ENCODE results near the gene OSBPL1A.

The OSBPL1A gene

DNA sequence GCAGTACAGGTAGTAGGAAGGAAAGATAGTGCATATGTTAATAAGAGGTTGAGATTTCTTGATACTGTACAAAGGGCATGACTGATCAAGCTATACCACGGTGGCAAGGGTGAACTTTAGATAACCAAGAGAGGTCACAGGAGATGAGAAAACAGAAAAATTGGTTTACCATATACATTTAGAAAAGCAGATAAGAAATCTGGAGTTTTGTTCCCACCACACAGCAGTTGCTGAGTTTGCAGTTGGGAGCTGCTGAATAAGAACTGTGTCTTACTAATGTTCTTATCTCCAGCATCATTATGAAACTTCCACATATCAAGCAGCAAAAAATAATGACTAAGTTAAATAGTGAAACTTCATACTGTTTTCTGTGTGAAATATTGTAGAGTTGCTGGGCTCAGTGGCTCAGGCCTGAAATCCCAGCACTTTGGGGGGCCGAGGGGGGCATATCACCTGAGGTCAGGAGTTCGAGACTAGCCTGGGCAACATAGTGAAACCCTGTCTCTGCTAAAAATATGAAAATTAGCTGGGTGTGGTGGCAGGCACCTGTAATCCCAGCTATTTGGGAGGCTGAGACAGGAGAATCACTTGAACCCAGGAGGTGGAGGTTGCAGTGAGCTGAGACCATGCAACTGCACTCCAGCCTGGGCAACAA lies 16.9 kb upstream of the OSBPL1A start:
- DNase-seq = peak; percentile 42
- Mint-ChIP-seq H3K4me3 (no peak overlapping the region), H3K36me3 (ENCODE audit: low read depth) (no peaks in the 10 kb centered on the region), H3K9me3 (peaks cover 8% of the 10 kb centered on the region), H3K27me3 (peaks cover 49% of the 10 kb centered on the region), H3K4me1 (ENCODE audit: low read depth) (peaks cover 23% of the 10 kb centered on the region), H3K27ac (peak overlapping the region; percentile 39)

DNA sequence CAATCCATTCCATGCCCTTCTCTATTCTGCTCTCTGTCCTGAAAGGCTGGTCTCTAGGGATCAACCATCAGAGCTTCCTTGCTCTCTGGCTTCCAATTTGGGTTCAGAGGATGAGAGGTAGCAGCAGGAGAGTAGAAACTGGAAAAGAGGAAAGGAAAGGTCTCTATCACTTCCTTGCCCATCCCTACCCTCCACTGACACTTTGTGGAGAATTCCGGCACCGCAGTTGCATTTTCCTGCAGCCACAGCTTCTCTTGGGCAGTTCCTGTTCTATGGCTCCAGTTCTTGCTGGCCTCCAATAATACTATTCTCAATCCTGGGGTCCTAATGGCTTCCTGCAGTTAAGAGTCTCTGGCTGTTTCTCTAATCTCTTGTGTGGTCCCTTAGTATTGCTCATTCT lies 15.5 kb upstream of the OSBPL1A start:
- no peak for DNase-seq
- Mint-ChIP-seq H3K4me3 (no peak overlapping the region), H3K27ac (peak overlapping the region; percentile 24), H3K9me3 (peaks cover 8% of the 10 kb centered on the region), H3K36me3 (ENCODE audit: low read depth) (no peaks in the 10 kb centered on the region), H3K4me1 (ENCODE audit: low read depth) (peaks cover 23% of the 10 kb centered on the region), H3K27me3 (peaks cover 49% of the 10 kb centered on the region)

DNA sequence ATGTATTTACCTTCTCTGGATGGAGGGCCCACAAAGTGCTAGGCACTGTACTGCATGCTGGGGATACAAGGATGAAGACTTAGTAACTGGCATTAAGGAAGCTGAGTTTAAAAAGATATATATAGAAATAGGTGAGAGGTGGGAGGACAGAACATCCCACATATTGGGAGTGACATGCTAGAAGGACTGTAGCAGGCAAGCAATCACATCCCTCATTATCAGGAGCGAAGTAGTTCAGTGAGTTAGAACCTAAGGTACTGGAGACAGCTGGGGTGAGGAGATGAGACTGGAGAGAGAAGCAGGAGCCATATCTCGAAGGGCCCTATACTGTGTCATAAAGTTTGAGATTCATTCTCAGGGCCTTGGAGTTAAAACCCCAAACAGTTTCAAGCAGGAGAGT lies 10.9 kb upstream of the OSBPL1A start:
- Mint-ChIP-seq H3K36me3 (ENCODE audit: low read depth) (no peaks in the 10 kb centered on the region), H3K9me3 (peaks cover 8% of the 10 kb centered on the region), H3K4me1 (ENCODE audit: low read depth) (peaks cover 14% of the 10 kb centered on the region), H3K27me3 (peaks cover 65% of the 10 kb centered on the region), H3K27ac (no peak overlapping the region), H3K4me3 (no peak overlapping the region)
- no peak for DNase-seq

DNA sequence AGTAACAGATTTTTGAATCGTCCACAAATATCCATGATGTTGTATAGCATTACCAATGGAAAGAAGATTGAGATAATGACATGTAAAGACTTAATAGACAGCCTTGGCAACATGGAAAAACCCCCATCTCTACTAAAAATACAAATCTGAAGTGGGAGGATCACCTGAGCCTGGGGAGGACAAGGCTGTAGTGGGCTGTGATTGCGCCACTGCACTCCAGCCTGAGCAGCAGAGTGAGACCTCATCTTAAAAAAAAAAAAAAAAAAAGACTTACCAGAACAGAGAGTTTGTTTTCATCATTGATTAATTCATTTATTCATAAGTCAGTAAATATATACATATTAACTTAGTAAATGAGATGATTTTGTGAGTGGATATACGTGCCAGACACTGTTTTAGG lies 7.0 kb upstream of the OSBPL1A start:
- H3K36me3 Mint-ChIP-seq (ENCODE audit: low read depth) = no peaks in the 10 kb centered on the region
- DNase-seq = no peak
- peaks cover 70% of the 10 kb centered on the region for H3K27me3 Mint-ChIP-seq
- no peak overlapping the region for H3K4me3 Mint-ChIP-seq
- no peak overlapping the region for H3K27ac Mint-ChIP-seq
- H3K9me3 Mint-ChIP-seq = no peaks in the 10 kb centered on the region
- peaks cover 11% of the 10 kb centered on the region for H3K4me1 Mint-ChIP-seq (ENCODE audit: low read depth)

DNA sequence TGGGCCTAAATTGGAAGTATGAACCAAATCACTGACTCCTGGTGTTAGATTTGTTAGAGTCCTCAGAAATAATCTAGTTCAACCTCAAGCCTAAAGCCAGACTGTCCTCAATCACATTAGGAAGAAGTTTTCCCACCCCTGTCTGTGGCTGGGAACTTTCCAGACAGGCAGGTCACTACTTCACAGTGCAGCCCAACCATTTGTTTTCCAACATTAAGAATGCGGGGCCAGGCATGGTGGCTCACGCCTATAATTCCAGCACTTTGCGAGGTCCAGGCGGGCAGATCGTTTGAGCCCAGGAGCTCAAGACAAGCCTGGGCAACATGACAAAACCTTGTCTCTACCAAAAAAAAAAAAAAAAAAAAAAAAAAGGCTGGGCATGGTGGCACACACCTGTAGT lies 5.5 kb upstream of the OSBPL1A start:
- DNase-seq = no peak
- peaks cover 15% of the 10 kb centered on the region for H3K4me1 Mint-ChIP-seq (ENCODE audit: low read depth)
- no peak overlapping the region for H3K4me3 Mint-ChIP-seq
- H3K36me3 Mint-ChIP-seq (ENCODE audit: low read depth) = no peaks in the 10 kb centered on the region
- H3K27me3 Mint-ChIP-seq = peaks cover 66% of the 10 kb centered on the region
- no peaks in the 10 kb centered on the region for H3K9me3 Mint-ChIP-seq
- no peak overlapping the region for H3K27ac Mint-ChIP-seq

DNA sequence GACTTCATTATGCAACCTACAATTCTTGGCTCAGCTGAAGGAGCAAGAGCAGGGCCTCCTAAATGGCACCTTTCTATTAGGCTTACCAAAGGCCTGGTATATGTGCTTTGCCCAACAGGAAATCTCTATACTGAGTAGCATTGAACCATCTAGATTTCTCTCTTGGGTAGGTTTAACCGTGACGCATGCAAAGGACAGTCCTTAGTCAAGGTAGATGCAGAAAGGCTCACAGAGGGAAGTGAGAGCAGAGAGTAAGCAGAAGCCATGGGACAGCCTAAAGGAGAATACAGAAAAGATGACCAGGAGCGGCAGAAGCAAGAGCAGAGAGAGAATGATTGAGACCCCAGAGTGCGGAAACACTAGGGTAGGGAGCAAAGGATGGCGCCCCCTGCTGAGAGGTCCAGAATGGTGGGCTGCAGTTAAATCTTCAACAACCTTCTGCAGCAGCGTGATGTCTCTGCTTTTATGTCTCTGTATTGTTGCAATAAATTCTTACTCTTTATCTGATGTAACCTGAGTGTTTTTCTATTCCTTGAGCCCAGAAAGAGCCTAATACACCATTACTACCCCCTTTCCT lies 4.7 kb upstream of the OSBPL1A start:
- no peak for DNase-seq
- Mint-ChIP-seq H3K27ac (no peak overlapping the region), H3K9me3 (no peaks in the 10 kb centered on the region), H3K4me1 (ENCODE audit: low read depth) (peaks cover 17% of the 10 kb centered on the region), H3K27me3 (peaks cover 61% of the 10 kb centered on the region), H3K4me3 (no peak overlapping the region), H3K36me3 (ENCODE audit: low read depth) (no peaks in the 10 kb centered on the region)

DNA sequence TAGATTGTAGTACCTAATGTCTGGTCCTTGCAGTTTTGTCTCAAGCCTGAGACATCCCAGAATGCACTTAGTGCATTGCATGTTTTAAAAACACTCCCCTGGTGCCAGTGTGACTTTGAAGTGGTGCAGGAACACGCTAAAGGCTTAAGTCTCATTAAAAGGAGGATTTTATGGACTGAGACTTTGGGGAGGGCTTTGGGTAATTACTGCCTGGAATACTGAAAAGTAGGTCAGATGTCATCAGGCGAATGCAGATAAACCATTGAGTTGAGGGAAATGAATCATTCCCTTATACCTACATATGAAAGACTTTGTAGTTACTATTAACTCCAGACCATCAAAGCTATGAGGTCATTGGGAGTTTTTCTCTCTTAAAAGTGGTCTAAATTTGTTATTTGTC lies 3.0 kb upstream of the OSBPL1A start:
- H3K4me1 Mint-ChIP-seq (ENCODE audit: low read depth) = peaks cover 27% of the 10 kb centered on the region
- no peak overlapping the region for H3K27ac Mint-ChIP-seq
- H3K27me3 Mint-ChIP-seq = peaks cover 52% of the 10 kb centered on the region
- no peaks in the 10 kb centered on the region for H3K9me3 Mint-ChIP-seq
- no peak for DNase-seq
- no peaks in the 10 kb centered on the region for H3K36me3 Mint-ChIP-seq (ENCODE audit: low read depth)
- no peak overlapping the region for H3K4me3 Mint-ChIP-seq

DNA sequence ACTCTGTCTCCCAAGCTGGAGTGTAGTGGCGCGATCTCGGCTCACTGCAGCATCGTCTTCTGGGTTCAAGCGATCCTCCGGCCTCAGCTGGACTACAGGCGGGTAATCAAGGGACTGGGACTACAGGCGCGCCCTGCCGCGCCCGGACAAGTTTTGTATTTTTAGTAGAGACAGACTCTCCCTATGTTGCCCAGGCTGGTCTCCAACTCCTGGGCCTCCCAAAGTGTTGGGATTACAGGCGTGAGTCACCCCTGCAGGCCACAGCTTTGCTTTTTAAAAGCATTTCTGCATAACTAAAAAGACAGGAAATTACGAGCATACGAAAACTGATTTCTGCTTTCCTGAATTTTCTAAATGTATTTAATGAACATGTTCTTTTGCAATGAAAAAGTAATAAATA lies 916 bp upstream of the OSBPL1A start:
- Mint-ChIP-seq H3K4me1 (ENCODE audit: low read depth) (peaks cover 38% of the 10 kb centered on the region), H3K36me3 (ENCODE audit: low read depth) (no peaks in the 10 kb centered on the region), H3K9me3 (no peaks in the 10 kb centered on the region), H3K27me3 (peaks cover 48% of the 10 kb centered on the region), H3K4me3 (peak overlapping the region; percentile 81), H3K27ac (no peak overlapping the region)
- DNase-seq = no peak

DNA sequence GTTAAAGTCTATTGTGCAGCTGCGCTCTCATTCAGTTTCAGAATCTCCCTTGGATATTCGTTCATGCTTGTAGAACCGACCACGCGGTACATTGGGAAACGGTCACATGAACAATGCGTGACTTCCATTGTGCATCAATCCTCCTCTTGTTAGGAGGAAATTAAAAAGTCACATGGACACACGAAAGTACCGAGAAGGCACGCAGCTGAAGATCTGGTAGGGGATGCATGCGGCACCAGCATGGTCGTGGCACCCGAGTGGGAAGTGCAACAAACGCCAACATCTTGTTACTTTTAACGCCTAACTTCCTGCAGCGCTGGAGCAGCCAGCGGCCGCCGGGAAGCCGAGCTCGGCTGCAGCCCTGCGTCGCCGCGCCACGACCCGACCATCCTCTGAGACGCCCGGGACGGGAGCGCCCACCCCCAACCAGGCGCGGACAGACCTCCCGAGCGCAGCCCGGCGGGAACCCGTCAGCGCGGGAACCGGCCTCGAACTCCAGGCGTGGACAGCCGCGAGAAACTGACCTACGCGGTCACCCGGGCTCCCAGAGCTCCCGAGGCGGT lies 412 bp downstream of the OSBPL1A start:
- Mint-ChIP-seq H3K9me3 (no peaks in the 10 kb centered on the region), H3K36me3 (ENCODE audit: low read depth) (no peaks in the 10 kb centered on the region), H3K27me3 (peaks cover 37% of the 10 kb centered on the region), H3K4me3 (peak overlapping the region; percentile 81), H3K4me1 (ENCODE audit: low read depth) (peaks cover 38% of the 10 kb centered on the region), H3K27ac (peak overlapping the region; percentile 56)
- no peak for DNase-seq

DNA sequence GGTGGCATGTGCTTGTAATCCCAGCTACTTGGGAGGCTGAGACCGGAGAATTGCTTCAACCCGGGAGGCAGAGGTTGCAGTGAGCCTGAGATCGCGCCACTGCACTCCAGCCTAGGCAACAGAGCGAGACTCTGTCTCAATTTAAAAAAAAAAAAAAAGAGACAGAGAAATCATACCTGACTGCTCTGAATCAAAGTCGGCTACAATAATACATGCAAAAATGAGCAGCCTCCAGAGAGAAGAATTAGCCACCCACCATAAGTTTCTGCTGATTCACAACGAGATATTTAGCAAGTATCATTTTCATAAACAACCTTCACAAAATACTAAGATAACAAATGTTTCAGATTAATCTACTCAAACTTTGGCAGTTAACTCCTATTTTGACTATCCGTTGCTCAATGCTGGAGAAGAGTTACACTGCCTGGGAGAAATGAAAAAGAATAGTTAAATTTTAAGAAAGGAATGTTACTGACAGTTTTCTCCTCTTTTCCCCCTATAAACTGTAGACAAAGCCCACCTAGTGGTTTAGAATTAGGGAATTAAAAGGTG lies 1.5 kb downstream of the OSBPL1A start:
- H3K36me3 Mint-ChIP-seq (ENCODE audit: low read depth) = no peaks in the 10 kb centered on the region
- H3K27me3 Mint-ChIP-seq = peaks cover 34% of the 10 kb centered on the region
- peaks cover 37% of the 10 kb centered on the region for H3K4me1 Mint-ChIP-seq (ENCODE audit: low read depth)
- no peak for DNase-seq
- no peak overlapping the region for H3K27ac Mint-ChIP-seq
- no peak overlapping the region for H3K4me3 Mint-ChIP-seq
- no peaks in the 10 kb centered on the region for H3K9me3 Mint-ChIP-seq

DNA sequence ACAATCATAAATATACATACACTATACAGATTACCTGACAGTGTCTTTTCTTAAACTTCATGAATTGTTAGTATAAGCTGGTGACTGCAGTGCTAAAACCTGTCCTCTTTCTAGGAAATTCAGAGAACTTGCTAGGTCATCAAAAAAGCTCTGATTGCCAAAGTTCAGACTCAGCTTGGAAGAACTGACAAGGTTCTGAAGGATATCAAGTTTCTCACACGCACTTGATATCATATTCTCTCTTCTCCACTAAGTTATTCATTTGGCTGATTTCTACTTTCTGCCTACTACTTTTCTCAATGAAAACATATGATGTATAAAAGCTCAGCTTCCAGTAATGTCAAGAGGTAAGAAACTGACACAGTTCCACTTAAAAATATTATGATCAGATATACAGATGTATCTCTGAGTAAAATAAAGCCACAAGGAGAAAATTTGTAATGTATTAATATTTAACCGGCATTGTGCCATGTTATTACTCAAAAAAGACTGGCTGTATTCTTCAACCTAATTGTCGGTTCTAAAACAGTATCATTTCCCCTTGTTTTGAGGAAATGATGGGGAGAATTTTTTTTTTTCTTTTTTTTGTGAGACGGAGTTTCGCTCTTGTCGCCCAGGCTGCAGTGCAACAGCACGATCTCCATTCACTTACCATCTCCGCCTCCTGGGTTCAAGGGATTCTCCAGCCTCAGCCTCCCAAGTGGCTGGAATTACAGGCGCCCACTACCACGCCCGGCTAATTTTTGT lies 2.4 kb downstream of the OSBPL1A start:
- DNase-seq = no peak
- peaks cover 28% of the 10 kb centered on the region for H3K4me1 Mint-ChIP-seq (ENCODE audit: low read depth)
- H3K36me3 Mint-ChIP-seq (ENCODE audit: low read depth) = no peaks in the 10 kb centered on the region
- peaks cover 27% of the 10 kb centered on the region for H3K27me3 Mint-ChIP-seq
- H3K9me3 Mint-ChIP-seq = no peaks in the 10 kb centered on the region
- H3K4me3 Mint-ChIP-seq = no peak overlapping the region
- peak overlapping the region; percentile 22 for H3K27ac Mint-ChIP-seq

DNA sequence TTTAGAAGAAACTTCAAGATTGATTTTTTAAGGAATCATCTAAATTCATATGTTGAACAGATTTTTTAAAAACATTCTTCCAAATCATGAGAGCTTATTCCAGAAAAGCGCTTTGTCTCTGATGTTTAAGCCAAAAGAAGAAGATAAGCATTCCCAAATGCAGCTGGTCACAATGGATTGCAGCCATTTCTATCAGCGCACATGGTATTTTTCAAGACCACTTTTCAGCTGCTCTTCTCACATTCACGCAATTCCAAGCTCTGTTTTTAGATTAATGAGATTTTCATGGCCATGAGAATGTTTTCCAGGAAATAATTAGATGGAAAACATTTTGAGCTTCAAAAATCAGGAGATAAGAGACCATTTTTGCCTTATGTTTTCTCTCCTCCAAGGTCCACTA lies 8.7 kb downstream of the OSBPL1A start:
- Mint-ChIP-seq H3K36me3 (ENCODE audit: low read depth) (no peaks in the 10 kb centered on the region), H3K27me3 (no peaks in the 10 kb centered on the region), H3K4me3 (no peak overlapping the region), H3K4me1 (ENCODE audit: low read depth) (no peaks in the 10 kb centered on the region), H3K9me3 (no peaks in the 10 kb centered on the region), H3K27ac (no peak overlapping the region)
- no peak for DNase-seq

DNA sequence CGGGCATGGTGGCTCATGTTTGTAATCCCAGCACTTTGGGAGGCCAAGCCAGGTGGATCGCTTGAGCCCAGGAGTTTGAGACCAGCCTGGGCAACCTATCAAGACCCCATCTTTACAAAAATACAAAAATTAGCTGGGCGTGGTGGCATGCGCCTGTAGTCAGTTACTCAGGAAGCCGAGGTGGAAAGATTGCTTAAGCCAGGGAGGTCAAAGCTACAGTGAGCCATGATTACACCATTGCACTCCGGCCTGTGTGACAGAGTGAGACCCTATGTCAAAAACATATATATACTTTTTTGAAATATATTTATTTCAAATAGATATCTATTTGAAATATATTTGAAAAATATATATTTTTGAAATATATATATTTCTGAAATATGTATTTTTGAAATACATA lies 10.9 kb downstream of the OSBPL1A start:
- no peaks in the 10 kb centered on the region for H3K9me3 Mint-ChIP-seq
- H3K4me1 Mint-ChIP-seq (ENCODE audit: low read depth) = no peaks in the 10 kb centered on the region
- no peaks in the 10 kb centered on the region for H3K36me3 Mint-ChIP-seq (ENCODE audit: low read depth)
- no peaks in the 10 kb centered on the region for H3K27me3 Mint-ChIP-seq
- H3K27ac Mint-ChIP-seq = no peak overlapping the region
- H3K4me3 Mint-ChIP-seq = no peak overlapping the region
- no peak for DNase-seq

DNA sequence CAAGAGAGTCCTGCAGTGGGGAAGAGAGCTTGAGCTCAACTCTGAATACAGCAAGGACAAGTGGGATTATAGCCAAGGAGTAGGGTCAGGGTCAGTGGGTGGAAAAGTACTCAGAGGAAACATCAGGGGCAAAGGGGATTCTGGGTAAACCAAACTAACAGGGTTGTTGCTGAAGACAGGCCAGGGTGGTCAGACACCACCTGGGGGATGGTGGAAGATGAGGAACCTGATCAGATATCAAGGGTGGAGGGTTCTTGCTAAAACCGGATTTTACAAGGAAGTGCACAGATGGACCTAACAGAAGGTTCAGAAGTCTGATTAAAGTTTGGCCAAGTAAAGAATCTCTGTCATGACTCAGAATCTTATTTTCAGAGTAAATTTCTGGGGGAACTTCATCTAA lies 16.5 kb downstream of the OSBPL1A start:
- DNase-seq = no peak
- Mint-ChIP-seq H3K27me3 (no peaks in the 10 kb centered on the region), H3K9me3 (no peaks in the 10 kb centered on the region), H3K36me3 (ENCODE audit: low read depth) (no peaks in the 10 kb centered on the region), H3K4me1 (ENCODE audit: low read depth) (peaks cover 12% of the 10 kb centered on the region), H3K27ac (peak overlapping the region; percentile 3), H3K4me3 (no peak overlapping the region)

Measured in activated T-cell treated with anti-CD3 and anti-CD28 coated beads, Interleukin-2, amount 50 U/mL, for 24 hours (primary cell).